ENCODE measurements around the gene PINK1. TPM values are rescaled to one million over a fixed set of nuclear protein-coding genes. Genes with fewer than 3 reads are reported as not detected.

PINK1 gene
- total and polyA plus RNA-seq, 8 donors = 28.6 to 56.3 (median 35.3) TPM

GRCh38 chr1:20695515-20695914 is 62.3 kb downstream of the PINK1 start:
- DNase-seq = no peak
- Histone ChIP-seq H3K9me3 (no peaks in the 10 kb centered on the region), H3K27ac (no peak overlapping the region), H3K27me3 (no peaks in the 10 kb centered on the region), H3K4me1 (peaks cover 3 to 16% of the 10 kb centered on the region in 2 donors), H3K36me3 (no peaks in the 10 kb centered on the region), H3K4me3 (no peak overlapping the region)
- intact Hi-C loops (cut with DNase I) = no loop called here
- no peak for TF ChIP-seq CTCF (IDR thresholded peaks at IDR 0.05)
- no peak for ATAC-seq

- Histone ChIP-seq H3K36me3 (no peaks in the 10 kb centered on the region), H3K27me3 (no peaks in the 10 kb centered on the region), H3K27ac (peak overlapping the region; percentile 75 to 79), H3K4me1 (peaks cover 3 to 16% of the 10 kb centered on the region in 2 donors), H3K9me3 (no peaks in the 10 kb centered on the region), H3K4me3 (peak overlapping the region; percentile 47 to 51)
- ATAC-seq (peak; percentile 96), DNase-seq (peak; percentile 78 to 93 (median 88))
- peak; percentile 87 to 93 for TF ChIP-seq CTCF (IDR thresholded peaks at IDR 0.05)
- intact Hi-C loops (cut with DNase I) = no loop called here
These were observed 63.4 kb downstream of the PINK1 start for GRCh38 chr1:20696397-20697333.

- no peaks in the 10 kb centered on the region for H3K9me3 ChIP-seq
- no peak for DNase-seq
- H3K4me1 ChIP-seq = peaks cover 3 to 16% of the 10 kb centered on the region in 2 donors
- no peak for ATAC-seq
- H3K36me3 ChIP-seq = no peaks in the 10 kb centered on the region
- intact Hi-C loops (cut with DNase I) = no loop called here
- no peak for TF ChIP-seq CTCF (IDR thresholded peaks at IDR 0.05)
- no peaks in the 10 kb centered on the region for H3K27me3 ChIP-seq
- no peak overlapping the region for H3K27ac ChIP-seq
- H3K4me3 ChIP-seq = no peak overlapping the region
These were observed 64.3 kb downstream of the PINK1 start for GRCh38 chr1:20697563-20697962.

- TF ChIP-seq CTCF (IDR thresholded peaks at IDR 0.05) = no peak
- no peak for DNase-seq
These were observed 65.1 kb downstream of the PINK1 start for GRCh38 chr1:20698195-20698910.

GRCh38 chr1:20699558-20699957 is 66.3 kb downstream of the PINK1 start:
- intact Hi-C loops (cut with DNase I) = no loop called here
- Histone ChIP-seq H3K27me3 (no peaks in the 10 kb centered on the region), H3K36me3 (no peaks in the 10 kb centered on the region), H3K9me3 (no peaks in the 10 kb centered on the region), H3K27ac (no peak overlapping the region), H3K4me3 (no peak overlapping the region), H3K4me1 (peaks cover 3 to 16% of the 10 kb centered on the region in 2 donors)
- ATAC-seq (no peak), DNase-seq (no peak)
- TF ChIP-seq CTCF (IDR thresholded peaks at IDR 0.05) = no peak

More at GRCh38 chr1:20698195-20698910, 65.1 kb downstream of the PINK1 start:
- Histone ChIP-seq H3K4me3 (no peak overlapping the region), H3K27me3 (no peaks in the 10 kb centered on the region), H3K36me3 (no peaks in the 10 kb centered on the region), H3K4me1 (peaks cover 3 to 16% of the 10 kb centered on the region in 2 donors), H3K9me3 (no peaks in the 10 kb centered on the region), H3K27ac (no peak overlapping the region)
- intact Hi-C loops (cut with DNase I) = no loop called here
- no peak for ATAC-seq

All from left lung (tissue), 10 donors.